Neural progenitor cell (in vitro differentiated cells): ENCODE measurements around the gene CC2D1A. TPM values are rescaled to one million over a fixed set of nuclear protein-coding genes. Genes with fewer than 3 reads are reported as not detected.
A peak's percentile ranks its signal among the peaks of the same experiment; 100 is the strongest.

Source experiments
- DNase-seq: peaks from one replicate; pipeline ENCODE4 v3.0.0-alpha.2; 2016; ENCODE audit warnings: low spot score
- H2AFZ ChIP-seq: fragments of 200-600 bp; sonication (generic); replicated peaks from 2 replicates; pipeline ENCODE4 v1.6.1; 2016; ENCODE audit warnings: antibody characterized with exemption
- H3F3A ChIP-seq: fragments of 200-600 bp; sonication (generic); 2 replicates; pipeline ENCODE4 v1.6.1; 2016; ENCODE audit warnings: antibody characterized with exemption, low read depth
- H3K27ac ChIP-seq: fragments of 200-600 bp; sonication (generic); 2 replicates; pipeline ENCODE4 v1.5.1; 2016; ENCODE audit warnings: mild to moderate bottlenecking
- H3K27me3 ChIP-seq: fragments of 200-600 bp; sonication (generic); 2 replicates; pipeline ENCODE4 v1.6.1; 2016; ENCODE audit warnings: mild to moderate bottlenecking, moderate library complexity
- H3K36me3 ChIP-seq: fragments of 200-600 bp; sonication (generic); 2 replicates; pipeline ENCODE4 v1.5.1; 2016
- H3K4me1 ChIP-seq: fragments of 200-600 bp; sonication (generic); 2 replicates; pipeline ENCODE4 v1.6.1; 2016; ENCODE audit warnings: mixed run types
- H3K4me2 ChIP-seq: fragments of 200-600 bp; sonication (generic); 2 replicates; pipeline ENCODE4 v1.6.1; 2016
- H3K4me3 ChIP-seq: fragments of 200-600 bp; sonication (generic); 2 replicates; pipeline ENCODE4 v1.5.1; 2016
- H3K79me2 ChIP-seq: fragments of 200-600 bp; sonication (generic); 2 replicates; pipeline ENCODE4 v1.6.1; 2016; ENCODE audit warnings: low read depth
- H3K9ac ChIP-seq: fragments of 200-600 bp; sonication (generic); 2 replicates; pipeline ENCODE4 v1.6.1; 2016
- H3K9me3 ChIP-seq: fragments of 200-600 bp; sonication (generic); 2 replicates; pipeline ENCODE4 v1.5.1; 2016; ENCODE audit warnings: low read depth
- H4K20me1 ChIP-seq: fragments of 200-600 bp; sonication (generic); 2 replicates; pipeline ENCODE4 v1.6.1; 2016; ENCODE audit warnings: low read depth
- H3K27ac Mint-ChIP-seq: 3 replicates; pipeline ENCODE4 v1.8.0; 2021; ENCODE audit warnings: mixed read lengths
- H3K27me3 Mint-ChIP-seq: 2 replicates; pipeline ENCODE4 v1.8.0; 2022; ENCODE audit warnings: low read depth, mild to moderate bottlenecking, inconsistent platforms, moderate library complexity, mixed read lengths; ENCODE audit not compliant: insufficient read depth
- H3K36me3 Mint-ChIP-seq: 3 replicates; pipeline ENCODE4 v1.8.0; 2021; ENCODE audit warnings: mixed read lengths
- H3K4me1 Mint-ChIP-seq: 3 replicates; pipeline ENCODE4 v1.8.0; 2021; ENCODE audit warnings: mixed read lengths
- H3K4me3 Mint-ChIP-seq: 3 replicates; pipeline ENCODE4 v1.8.0; 2021; ENCODE audit warnings: mild to moderate bottlenecking, moderate library complexity, mixed read lengths
- H3K9me3 Mint-ChIP-seq: 3 replicates; pipeline ENCODE4 v1.8.0; 2020; ENCODE audit warnings: mixed read lengths
- CTCF ChIP-seq: fragments of 200-600 bp; sonication (generic); IDR thresholded peaks from 2 replicates; pipeline ENCODE4 v1.5.1; 2017; ENCODE audit warnings: antibody characterized with exemption, mild to moderate bottlenecking
- EZH2 ChIP-seq: fragments of 200-600 bp; sonication (generic); IDR thresholded peaks from 2 replicates; pipeline ENCODE4 v1.6.1; 2017; ENCODE audit warnings: antibody characterized with exemption, mild to moderate bottlenecking, moderate library complexity
- EZH2phosphoT487 ChIP-seq: fragments of 200-600 bp; sonication (generic); IDR thresholded peaks from 2 replicates; pipeline ENCODE4 v1.6.1; 2017; ENCODE audit warnings: antibody characterized with exemption
- total RNA-seq: library from RNA; depleted of rRNA; stranded (reverse); fragments of >200 nt; gene quantifications from 2 replicates; pipeline ENCODE4 v1.2.3, GENCODE V29; 2015; ENCODE audit warnings: low replicate concordance

CC2D1A gene
- total RNA-seq, 1 donor from 2014 or later, result 8.1 TPM

- no peak overlapping the region for H3K27ac Mint-ChIP-seq
These were observed 20.7 kb downstream of the CC2D1A start for GRCh38 chr19:13926715-13927114.

GRCh38 chr19:13929340-13929739 is 23.3 kb downstream of the CC2D1A start:
- H3K36me3 Mint-ChIP-seq, result peaks cover 19% of the 10 kb centered on the region
- H3K9me3 Mint-ChIP-seq, result no peaks in the 10 kb centered on the region
- no peak for DNase-seq
- no peak overlapping the region for H3K27ac Mint-ChIP-seq
- TF ChIP-seq EZH2phosphoT487 (no peak), CTCF (no peak), EZH2 (no peak)
- Histone ChIP-seq H3K4me2 (no peak overlapping the region), H4K20me1 (no peaks in the 10 kb centered on the region), H3K4me1 (no peaks in the 10 kb centered on the region), H3K4me3 (no peak overlapping the region), H3K36me3 (no peaks in the 10 kb centered on the region), H2AFZ (no peak overlapping the region), H3K79me2 (no peaks in the 10 kb centered on the region), H3K27me3 (no peaks in the 10 kb centered on the region), H3K27ac (no peak overlapping the region), H3F3A (peaks cover 4% of the 10 kb centered on the region), H3K9me3 (no peaks in the 10 kb centered on the region), H3K9ac (no peak overlapping the region)
- H3K27me3 Mint-ChIP-seq, result peaks cover 5% of the 10 kb centered on the region
- peaks cover 3% of the 10 kb centered on the region for H3K4me1 Mint-ChIP-seq
- H3K4me3 Mint-ChIP-seq, result no peak overlapping the region

More at GRCh38 chr19:13926715-13927114, 20.7 kb downstream of the CC2D1A start:
- Mint-ChIP-seq H3K9me3 (no peaks in the 10 kb centered on the region), H3K4me1 (no peaks in the 10 kb centered on the region), H3K36me3 (peaks cover 30% of the 10 kb centered on the region), H3K4me3 (peak overlapping the region; percentile 21), H3K27me3 (peaks cover 4% of the 10 kb centered on the region)
- TF ChIP-seq EZH2phosphoT487, result no peak
- H3K4me3 ChIP-seq, result no peak overlapping the region
- H3K36me3 ChIP-seq, result no peaks in the 10 kb centered on the region
- no peaks in the 10 kb centered on the region for H3K4me1 ChIP-seq
- no peak overlapping the region for H2AFZ ChIP-seq
- no peak overlapping the region for H3K27ac ChIP-seq
- no peaks in the 10 kb centered on the region for H3K9me3 ChIP-seq
- no peak overlapping the region for H3K4me2 ChIP-seq
- no peaks in the 10 kb centered on the region for H3K79me2 ChIP-seq
- H3K27me3 ChIP-seq, result no peaks in the 10 kb centered on the region
- no peak for DNase-seq
- no peaks in the 10 kb centered on the region for H4K20me1 ChIP-seq
- H3F3A ChIP-seq, result no peaks in the 10 kb centered on the region
- no peak overlapping the region for H3K9ac ChIP-seq

- TF ChIP-seq CTCF (no peak), EZH2phosphoT487 (no peak), EZH2 (no peak)
- H3K27me3 ChIP-seq, result no peaks in the 10 kb centered on the region
These were observed 24.0 kb downstream of the CC2D1A start for GRCh38 chr19:13929956-13930355.

GRCh38 chr19:13930402-13930801 is 24.4 kb downstream of the CC2D1A start:
- Histone ChIP-seq H2AFZ (no peak overlapping the region), H3K79me2 (no peaks in the 10 kb centered on the region), H3K27ac (no peak overlapping the region), H3K9me3 (no peaks in the 10 kb centered on the region), H3K27me3 (no peaks in the 10 kb centered on the region), H3F3A (peaks cover 6% of the 10 kb centered on the region), H3K4me2 (no peak overlapping the region), H3K4me3 (no peak overlapping the region), H3K9ac (no peak overlapping the region), H3K36me3 (no peaks in the 10 kb centered on the region), H3K4me1 (peaks cover under 1% of the 10 kb centered on the region), H4K20me1 (no peaks in the 10 kb centered on the region)
- Mint-ChIP-seq H3K27ac (no peak overlapping the region), H3K4me1 (peaks cover 14% of the 10 kb centered on the region), H3K27me3 (peaks cover 12% of the 10 kb centered on the region), H3K36me3 (peaks cover 16% of the 10 kb centered on the region), H3K9me3 (no peaks in the 10 kb centered on the region), H3K4me3 (no peak overlapping the region)
- TF ChIP-seq CTCF, result no peak
- no peak for TF ChIP-seq EZH2phosphoT487
- TF ChIP-seq EZH2, result no peak
- no peak for DNase-seq

More at GRCh38 chr19:13929956-13930355, 24.0 kb downstream of the CC2D1A start:
- H4K20me1 ChIP-seq, result no peaks in the 10 kb centered on the region
- H3K4me3 Mint-ChIP-seq, result no peak overlapping the region
- H3K79me2 ChIP-seq, result no peaks in the 10 kb centered on the region
- no peak for DNase-seq
- H3K4me1 Mint-ChIP-seq, result peaks cover 9% of the 10 kb centered on the region
- H3K9me3 ChIP-seq, result no peaks in the 10 kb centered on the region
- no peak overlapping the region for H3K27ac Mint-ChIP-seq
- H3K9ac ChIP-seq, result no peak overlapping the region
- H3F3A ChIP-seq, result peaks cover 4% of the 10 kb centered on the region
- H2AFZ ChIP-seq, result no peak overlapping the region
- H3K4me1 ChIP-seq, result no peaks in the 10 kb centered on the region
- H3K4me2 ChIP-seq, result no peak overlapping the region
- no peaks in the 10 kb centered on the region for H3K36me3 ChIP-seq
- no peaks in the 10 kb centered on the region for H3K9me3 Mint-ChIP-seq
- no peak overlapping the region for H3K4me3 ChIP-seq
- H3K27me3 Mint-ChIP-seq, result peaks cover 9% of the 10 kb centered on the region
- no peak overlapping the region for H3K27ac ChIP-seq
- H3K36me3 Mint-ChIP-seq, result peaks cover 16% of the 10 kb centered on the region
